Stimulated activated CD8-positive, alpha-beta memory T cell treated with anti-CD3 and anti-CD28 coated beads, Interleukin-12 subunit alpha, Interleukin-12 subunit beta, amount 100 ng/mL, for 4 hours (primary cell): ENCODE data around the gene ALPL.

ENCODE experiments used
- DNase-seq: peaks from one replicate; pipeline ENCODE4 v3.0.0-alpha.2; 2020; ENCODE audit warnings: low read depth

The ALPL gene

GRCh38 chr1:21530368-21531016 is 21.3 kb downstream of the ALPL start:
- DNase-seq, result no peak

GRCh38 chr1:21531241-21531640 is 22.0 kb downstream of the ALPL start:
- no peak for DNase-seq

- DNase-seq, result no peak
Observed at GRCh38 chr1:21532496-21532895, 23.3 kb downstream of the ALPL start.

GRCh38 chr1:21532992-21533534 is 23.8 kb downstream of the ALPL start:
- DNase-seq, result no peak

GRCh38 chr1:21534146-21534545 is 24.9 kb downstream of the ALPL start:
- DNase-seq, result no peak

GRCh38 chr1:21534674-21535378 is 25.6 kb downstream of the ALPL start:
- DNase-seq, result no peak

GRCh38 chr1:21536218-21536617 is 27.0 kb downstream of the ALPL start:
- no peak for DNase-seq

- DNase-seq, result no peak
Observed at GRCh38 chr1:21537511-21537931, 28.3 kb downstream of the ALPL start.

- no peak for DNase-seq
Observed at GRCh38 chr1:21537932-21538630, 28.9 kb downstream of the ALPL start.

- DNase-seq, result no peak
Observed at GRCh38 chr1:21539933-21540332, 30.7 kb downstream of the ALPL start.

GRCh38 chr1:21541329-21541728 is 32.1 kb downstream of the ALPL start:
- no peak for DNase-seq

- DNase-seq, result no peak
Observed at GRCh38 chr1:21541835-21542234, 32.6 kb downstream of the ALPL start.

GRCh38 chr1:21543598-21543997 is 34.4 kb downstream of the ALPL start:
- no peak for DNase-seq

- DNase-seq, result no peak
Observed at GRCh38 chr1:21544095-21544494, 34.9 kb downstream of the ALPL start.

GRCh38 chr1:21546122-21546825 is 37.1 kb downstream of the ALPL start:
- no peak for DNase-seq

- DNase-seq, result no peak
Observed at GRCh38 chr1:21547876-21548275, 38.7 kb downstream of the ALPL start.

- no peak for DNase-seq
Observed at GRCh38 chr1:21550097-21550496, 40.9 kb downstream of the ALPL start.

- no peak for DNase-seq
Observed at GRCh38 chr1:21550866-21551475, 41.7 kb downstream of the ALPL start.

- no peak for DNase-seq
Observed at GRCh38 chr1:21552715-21553114, 43.5 kb downstream of the ALPL start.

GRCh38 chr1:21553116-21553926 is 44.1 kb downstream of the ALPL start:
- no peak for DNase-seq
